NCI-H748 (cell line): ENCODE results near the gene ZBTB49.

Experiments
- DNase-seq: peaks from one replicate; lab custom pipeline; 2025; ENCODE audit not compliant: unreplicated experiment; lab: John Stamatoyannopoulos, UW

ZBTB49 gene

GRCh38 chr4:4355302-4355701, 65.3 kb downstream of the ZBTB49 start:
- no peak for DNase-seq

- DNase-seq, result no peak
Measured at GRCh38 chr4:4356106-4357041, 66.3 kb downstream of the ZBTB49 start.

- DNase-seq, result no peak
Measured at GRCh38 chr4:4358093-4358854, 68.2 kb downstream of the ZBTB49 start.

GRCh38 chr4:4361883-4362282, 71.8 kb downstream of the ZBTB49 start:
- no peak for DNase-seq

GRCh38 chr4:4362991-4363697, 73.1 kb downstream of the ZBTB49 start:
- DNase-seq, result no peak

GRCh38 chr4:4364061-4364460, 74.0 kb downstream of the ZBTB49 start:
- no peak for DNase-seq

- DNase-seq, result no peak
Measured at GRCh38 chr4:4364486-4365208, 74.6 kb downstream of the ZBTB49 start.

GRCh38 chr4:4368809-4369580, 78.9 kb downstream of the ZBTB49 start:
- DNase-seq, result no peak
